PC-9 (cell line): ENCODE measurements around the gene ACTG1. TPM values are rescaled to one million over a fixed set of nuclear protein-coding genes. Genes with fewer than 3 reads are reported as not detected.

ENCODE experiments used
- BruUV-seq: library from RNA; stranded (reverse); fragments of 400-500 nt; replicated peaks from 2 replicates; lab custom pipeline; 2021; lab: Mats Ljungman, UMichigan
- CTCF ChIA-PET: fragments of 300-600 bp; sonication (Branson Sonifier 250); formaldehyde crosslinking; loops from one replicate; lab custom pipeline; 2022; ENCODE audit warnings: antibody characterized with exemption; lab: Charles Lee
- POLR2A ChIA-PET: fragments of 300-600 bp; sonication (Branson Sonifier 250); formaldehyde crosslinking; loops from one replicate; lab custom pipeline; 2022; ENCODE audit warnings: antibody characterized with exemption; ENCODE audit not compliant: unreplicated experiment; lab: Charles Lee
- DNase-seq, 2 experiments: peaks; one replicate each; pipeline versions ENCODE4 v3.0.0 to v3.0.0-alpha.2; 2015 to 2022; ENCODE audit warnings: mixed read lengths in 1 of 2
- H2AFZ ChIP-seq: fragments of 200-600 bp; sonication (generic); 2 replicates; pipeline ENCODE4 v1.8.1; 2017; ENCODE audit warnings: antibody characterized with exemption
- H3F3A ChIP-seq: fragments of 200-600 bp; sonication (generic); 2 replicates; pipeline ENCODE4 v1.8.1; 2017; ENCODE audit warnings: antibody characterized with exemption, mild to moderate bottlenecking, low read depth; ENCODE audit not compliant: insufficient read depth
- H3K27ac ChIP-seq: fragments of 200-600 bp; sonication (generic); 2 replicates; pipeline ENCODE4 v1.6.1; 2016; ENCODE audit warnings: mixed run types
- H3K27me3 ChIP-seq: fragments of 200-600 bp; sonication (generic); 2 replicates; pipeline ENCODE4 v1.6.1; 2016; ENCODE audit warnings: low read depth, mixed run types; ENCODE audit not compliant: insufficient read depth
- H3K36me3 ChIP-seq: fragments of 200-600 bp; sonication (generic); 2 replicates; pipeline ENCODE4 v1.6.1; 2016; ENCODE audit warnings: low read depth, mixed run types
- H3K4me1 ChIP-seq: fragments of 200-600 bp; sonication (generic); replicated peaks from 2 replicates; pipeline ENCODE4 v1.6.1; 2016; ENCODE audit warnings: mixed run types; ENCODE audit not compliant: insufficient read depth
- H3K4me2 ChIP-seq: fragments of 200-600 bp; sonication (generic); 2 replicates; pipeline ENCODE4 v1.6.1; 2017; ENCODE audit warnings: mixed run types
- H3K4me3 ChIP-seq: fragments of 200-600 bp; sonication (generic); 2 replicates; pipeline ENCODE4 v1.6.1; 2016; ENCODE audit warnings: mixed run types
- H3K79me2 ChIP-seq: fragments of 200-600 bp; sonication (generic); 2 replicates; pipeline ENCODE4 v1.6.1; 2017; ENCODE audit warnings: low read depth, mixed run types
- H3K9me2 ChIP-seq: fragments of 200-600 bp; sonication (generic); 2 replicates; pipeline ENCODE4 v1.8.1; 2017; ENCODE audit warnings: mild to moderate bottlenecking; ENCODE audit not compliant: insufficient read depth
- H3K9me3 ChIP-seq: fragments of 200-600 bp; sonication (generic); 2 replicates; pipeline ENCODE4 v1.8.1; 2016; ENCODE audit warnings: low read depth; ENCODE audit not compliant: insufficient read depth
- H4K20me1 ChIP-seq: fragments of 200-600 bp; sonication (generic); 2 replicates; pipeline ENCODE4 v1.8.1; 2017; ENCODE audit not compliant: insufficient read depth
- CTCF ChIP-seq: fragments of 200-600 bp; sonication (generic); conservative IDR thresholded peaks from 2 replicates; pipeline ENCODE4 v1.6.1; 2017; ENCODE audit warnings: mixed run types, antibody characterized with exemption, mild to moderate bottlenecking, moderate library complexity
- EZH2 ChIP-seq: fragments of 200-600 bp; sonication (generic); IDR thresholded peaks from 2 replicates; pipeline ENCODE4 v1.8.0; 2017; ENCODE audit warnings: antibody characterized with exemption, low read depth
- intact Hi-C: fragments of 100-400 bp; cut with micrococcal nuclease; formaldehyde crosslinking; loops from one replicate; pipeline ENCODE4 v1.10.0; 2022; ENCODE audit not compliant: unreplicated experiment
- total RNA-seq: library from RNA; stranded (reverse); gene quantifications from 2 replicates; pipeline ENCODE4 v1.2.3, GENCODE V29; 2021

The ACTG1 gene
- total RNA-seq, 1 experiment from 2014 or later: 3,629 TPM

- POLR2A ChIA-PET: no interaction called here
- no peaks in the 10 kb centered on the region for H3K9me2 ChIP-seq
- CTCF ChIA-PET: no interaction called here
- H2AFZ ChIP-seq: no peak overlapping the region
- no peaks in the 10 kb centered on the region for H3K79me2 ChIP-seq
- no peaks in the 10 kb centered on the region for H3K4me1 ChIP-seq
- BruUV-seq: no TSS peak
- no peak overlapping the region for H3K27ac ChIP-seq
- no peak overlapping the region for H3K4me3 ChIP-seq
- H4K20me1 ChIP-seq: no peaks in the 10 kb centered on the region
- intact Hi-C loops: no loop called here
- no peak overlapping the region for H3K4me2 ChIP-seq
- TF ChIP-seq CTCF (no peak), EZH2 (no peak)
- no peaks in the 10 kb centered on the region for H3K27me3 ChIP-seq
- H3F3A ChIP-seq: no peaks in the 10 kb centered on the region
- DNase-seq: no peak
- H3K9me3 ChIP-seq: no peaks in the 10 kb centered on the region
- H3K36me3 ChIP-seq: no peaks in the 10 kb centered on the region
Observed at GRCh38 chr17:81463506-81463905, 49.1 kb downstream of the ACTG1 start.

- no peak overlapping the region for H2AFZ ChIP-seq
- no peak for TF ChIP-seq CTCF
- no peak for TF ChIP-seq EZH2
- H3K79me2 ChIP-seq: no peaks in the 10 kb centered on the region
- no peaks in the 10 kb centered on the region for H3K36me3 ChIP-seq
- no peaks in the 10 kb centered on the region for H4K20me1 ChIP-seq
- no peaks in the 10 kb centered on the region for H3F3A ChIP-seq
- no peak overlapping the region for H3K4me3 ChIP-seq
- no peaks in the 10 kb centered on the region for H3K9me2 ChIP-seq
- no TSS peak for BruUV-seq
- H3K4me1 ChIP-seq: no peaks in the 10 kb centered on the region
- no peaks in the 10 kb centered on the region for H3K9me3 ChIP-seq
- H3K4me2 ChIP-seq: no peak overlapping the region
- H3K27ac ChIP-seq: no peak overlapping the region
- intact Hi-C loops: no loop called here
- ChIA-PET CTCF (no interaction called here), POLR2A (no interaction called here)
- no peaks in the 10 kb centered on the region for H3K27me3 ChIP-seq
- no peak for DNase-seq
Observed at GRCh38 chr17:81462506-81463125, 50.0 kb downstream of the ACTG1 start.

- H4K20me1 ChIP-seq: no peaks in the 10 kb centered on the region
- no peak for TF ChIP-seq EZH2
- no peak for TF ChIP-seq CTCF
- no peaks in the 10 kb centered on the region for H3K36me3 ChIP-seq
- no peak overlapping the region for H3K27ac ChIP-seq
- no peaks in the 10 kb centered on the region for H3K4me1 ChIP-seq
- no peaks in the 10 kb centered on the region for H3K27me3 ChIP-seq
- H2AFZ ChIP-seq: no peak overlapping the region
- no peaks in the 10 kb centered on the region for H3K9me2 ChIP-seq
- DNase-seq: no peak
- ChIA-PET CTCF (no interaction called here), POLR2A (no interaction called here)
- BruUV-seq: no TSS peak
- H3K4me3 ChIP-seq: no peak overlapping the region
- intact Hi-C loops: no loop called here
- no peaks in the 10 kb centered on the region for H3F3A ChIP-seq
- H3K9me3 ChIP-seq: no peaks in the 10 kb centered on the region
- no peaks in the 10 kb centered on the region for H3K79me2 ChIP-seq
- H3K4me2 ChIP-seq: no peak overlapping the region
Observed at GRCh38 chr17:81461607-81462500, 50.7 kb downstream of the ACTG1 start.
